ENCODE measurements around the gene SORCS1.

DNA sequence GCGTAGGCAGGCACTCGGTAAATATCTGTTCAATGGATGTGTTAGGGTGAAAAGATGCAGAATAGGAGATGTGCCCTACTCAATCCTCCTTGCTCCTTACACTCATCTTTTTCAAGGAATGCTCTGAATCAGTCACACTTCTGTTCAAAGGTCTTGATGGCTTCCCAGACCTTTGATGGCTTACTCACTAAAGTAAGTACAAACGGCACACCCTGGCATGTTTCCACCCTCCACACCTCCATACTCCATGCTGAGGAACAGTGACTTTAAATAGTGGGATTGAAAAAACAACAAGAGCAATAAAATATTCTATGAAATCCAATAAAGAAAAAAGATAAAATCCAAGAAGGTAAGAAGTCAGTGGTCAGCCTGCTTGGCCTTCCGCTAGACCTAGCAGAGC is 569.2 kb downstream of the SORCS1 start:
- TF ChIP-seq, protein P1, sequence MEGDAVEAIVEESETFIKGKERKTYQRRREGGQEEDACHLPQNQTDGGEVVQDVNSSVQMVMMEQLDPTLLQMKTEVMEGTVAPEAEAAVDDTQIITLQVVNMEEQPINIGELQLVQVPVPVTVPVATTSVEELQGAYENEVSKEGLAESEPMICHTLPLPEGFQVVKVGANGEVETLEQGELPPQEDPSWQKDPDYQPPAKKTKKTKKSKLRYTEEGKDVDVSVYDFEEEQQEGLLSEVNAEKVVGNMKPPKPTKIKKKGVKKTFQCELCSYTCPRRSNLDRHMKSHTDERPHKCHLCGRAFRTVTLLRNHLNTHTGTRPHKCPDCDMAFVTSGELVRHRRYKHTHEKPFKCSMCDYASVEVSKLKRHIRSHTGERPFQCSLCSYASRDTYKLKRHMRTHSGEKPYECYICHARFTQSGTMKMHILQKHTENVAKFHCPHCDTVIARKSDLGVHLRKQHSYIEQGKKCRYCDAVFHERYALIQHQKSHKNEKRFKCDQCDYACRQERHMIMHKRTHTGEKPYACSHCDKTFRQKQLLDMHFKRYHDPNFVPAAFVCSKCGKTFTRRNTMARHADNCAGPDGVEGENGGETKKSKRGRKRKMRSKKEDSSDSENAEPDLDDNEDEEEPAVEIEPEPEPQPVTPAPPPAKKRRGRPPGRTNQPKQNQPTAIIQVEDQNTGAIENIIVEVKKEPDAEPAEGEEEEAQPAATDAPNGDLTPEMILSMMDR (IDR thresholded peaks at IDR 0.05) = no peak
- TF ChIP-seq ZFX (IDR thresholded peaks at IDR 0.05; ENCODE audit: borderline replicate concordance) = no peak
